RWPE2 (cell line): ENCODE measurements around the gene SIX3.

ENCODE experiments used
- ATAC-seq: fragments of 200-7000 bp; cut with Tn5 transposase; 3 replicates; pipeline ENCODE4 v1.9.1; 2021; ENCODE audit warnings: low read depth
- DNase-seq: peaks from one replicate; pipeline ENCODE4 v3.0.0-alpha.2; 2020; ENCODE audit warnings: low spot score
- H3K27ac ChIP-seq: fragments of 450-650 bp; 2 replicates; pipeline ENCODE4 v1.5.1; 2017; ENCODE audit warnings: mild to moderate bottlenecking; ENCODE audit not compliant: poor library complexity, severe bottlenecking
- H3K27me3 ChIP-seq: fragments of 250-450 bp; sonication (Bioruptor Pico); 2 replicates; pipeline ENCODE4 v1.5.1; 2021; ENCODE audit warnings: mild to moderate bottlenecking, moderate library complexity; ENCODE audit not compliant: insufficient read depth, poor library complexity, severe bottlenecking
- H3K36me3 ChIP-seq: fragments of 250-450 bp; sonication (Bioruptor Pico); 2 replicates; pipeline ENCODE4 v1.5.1; 2020; ENCODE audit warnings: low read depth, mild to moderate bottlenecking, moderate library complexity
- H3K4me1 ChIP-seq: fragments of 250-450 bp; sonication (Bioruptor Pico); 2 replicates; pipeline ENCODE4 v1.5.1; 2021; ENCODE audit warnings: mild to moderate bottlenecking, moderate library complexity; ENCODE audit not compliant: insufficient read depth, poor library complexity, severe bottlenecking
- H3K4me3 ChIP-seq: fragments of 250-450 bp; sonication (Bioruptor Pico); 2 replicates; pipeline ENCODE4 v1.5.1; 2021; ENCODE audit warnings: mild to moderate bottlenecking, moderate library complexity; ENCODE audit not compliant: severe bottlenecking
- H3K9me3 ChIP-seq: fragments of 250-450 bp; sonication (Bioruptor Pico); 2 replicates; pipeline ENCODE4 v1.5.1; 2021; ENCODE audit warnings: mild to moderate bottlenecking, moderate library complexity; ENCODE audit not compliant: severe bottlenecking
- CTCF ChIP-seq: fragments of 450-650 bp; IDR thresholded peaks from one replicate; pipeline ENCODE4 v1.5.1; 2017; ENCODE audit warnings: mild to moderate bottlenecking, moderate library complexity; ENCODE audit not compliant: poor library complexity, severe bottlenecking

The SIX3 gene

GRCh38 chr2:44959855-44960254 lies 18.4 kb downstream of the SIX3 start:
- peaks cover 7% of the 10 kb centered on the region for H3K27me3 ChIP-seq
- no peaks in the 10 kb centered on the region for H3K36me3 ChIP-seq
- H3K4me3 ChIP-seq, result no peak overlapping the region
- peaks cover 9% of the 10 kb centered on the region for H3K4me1 ChIP-seq
- no peak for TF ChIP-seq CTCF
- no peaks in the 10 kb centered on the region for H3K9me3 ChIP-seq
- no peak for DNase-seq
- peak overlapping the region; percentile 48 for H3K27ac ChIP-seq
- no peak for ATAC-seq

GRCh38 chr2:44960871-44961270 lies 19.4 kb downstream of the SIX3 start:
- H3K27me3 ChIP-seq, result no peaks in the 10 kb centered on the region
- ATAC-seq (no peak), DNase-seq (no peak)
- H3K27ac ChIP-seq, result no peak overlapping the region
- TF ChIP-seq CTCF, result no peak
- H3K4me3 ChIP-seq, result no peak overlapping the region
- H3K4me1 ChIP-seq, result peaks cover 9% of the 10 kb centered on the region
- H3K36me3 ChIP-seq, result no peaks in the 10 kb centered on the region
- no peaks in the 10 kb centered on the region for H3K9me3 ChIP-seq

GRCh38 chr2:44962176-44962695 lies 20.7 kb downstream of the SIX3 start:
- Histone ChIP-seq H3K27ac (no peak overlapping the region), H3K36me3 (no peaks in the 10 kb centered on the region), H3K9me3 (no peaks in the 10 kb centered on the region), H3K4me1 (peaks cover 9% of the 10 kb centered on the region), H3K27me3 (no peaks in the 10 kb centered on the region), H3K4me3 (no peak overlapping the region)
- no peak for ATAC-seq
- TF ChIP-seq CTCF, result no peak
- DNase-seq, result no peak

GRCh38 chr2:44964752-44965236 lies 23.3 kb downstream of the SIX3 start:
- Histone ChIP-seq H3K36me3 (no peaks in the 10 kb centered on the region), H3K4me1 (no peaks in the 10 kb centered on the region), H3K27ac (no peak overlapping the region), H3K9me3 (no peaks in the 10 kb centered on the region), H3K4me3 (no peak overlapping the region), H3K27me3 (no peaks in the 10 kb centered on the region)
- no peak for DNase-seq
- ATAC-seq, result no peak
- TF ChIP-seq CTCF, result no peak

- ATAC-seq (no peak), DNase-seq (no peak)
- TF ChIP-seq CTCF, result no peak
Measured at GRCh38 chr2:44965684-44966083, 24.2 kb downstream of the SIX3 start.

More at GRCh38 chr2:44965684-44966083, 24.2 kb downstream of the SIX3 start:
- H3K9me3 ChIP-seq, result no peaks in the 10 kb centered on the region
- H3K4me1 ChIP-seq, result no peaks in the 10 kb centered on the region
- H3K36me3 ChIP-seq, result no peaks in the 10 kb centered on the region
- no peaks in the 10 kb centered on the region for H3K27me3 ChIP-seq
- H3K4me3 ChIP-seq, result no peak overlapping the region
- H3K27ac ChIP-seq, result no peak overlapping the region
